ENCODE measurements around the gene SLC6A6.

SLC6A6 gene

GRCh38 chr3:14481018-14481645 lies 78.7 kb downstream of the SLC6A6 start:
- Histone ChIP-seq H3K36me3 (ENCODE audit: control insufficient read depth, insufficient read depth, low read length) (peaks cover 25% of the 10 kb centered on the region), H3K4me3 (replicated peaks; ENCODE audit: low read depth, low read length) (no peak overlapping the region), H3K27me3 (replicated peaks; ENCODE audit: control insufficient read depth, insufficient read depth, low read length) (no peaks in the 10 kb centered on the region)
- no peak for DNase-seq (ENCODE audit: extremely low read depth, insufficient read length)
- TF ChIP-seq CTCF (IDR thresholded peaks at IDR 0.05; ENCODE audit: insufficient read depth, low read length, poor library complexity, severe bottlenecking) = no peak

GRCh38 chr3:14481646-14482036 lies 79.2 kb downstream of the SLC6A6 start:
- peaks cover 25% of the 10 kb centered on the region for H3K36me3 ChIP-seq (ENCODE audit: control insufficient read depth, insufficient read depth, low read length)
- no peaks in the 10 kb centered on the region for H3K27me3 ChIP-seq (replicated peaks; ENCODE audit: control insufficient read depth, insufficient read depth, low read length)
- H3K4me3 ChIP-seq (replicated peaks; ENCODE audit: low read depth, low read length) = no peak overlapping the region
- no peak for DNase-seq (ENCODE audit: extremely low read depth, insufficient read length)
- TF ChIP-seq CTCF (IDR thresholded peaks at IDR 0.05; ENCODE audit: insufficient read depth, low read length, poor library complexity, severe bottlenecking) = no peak

GRCh38 chr3:14482271-14482721 lies 79.9 kb downstream of the SLC6A6 start:
- Histone ChIP-seq H3K4me3 (replicated peaks; ENCODE audit: low read depth, low read length) (no peak overlapping the region), H3K36me3 (ENCODE audit: control insufficient read depth, insufficient read depth, low read length) (peaks cover 22% of the 10 kb centered on the region), H3K27me3 (replicated peaks; ENCODE audit: control insufficient read depth, insufficient read depth, low read length) (no peaks in the 10 kb centered on the region)
- no peak for DNase-seq (ENCODE audit: extremely low read depth, insufficient read length)
- TF ChIP-seq CTCF (IDR thresholded peaks at IDR 0.05; ENCODE audit: insufficient read depth, low read length, poor library complexity, severe bottlenecking) = no peak

- Histone ChIP-seq H3K4me3 (replicated peaks; ENCODE audit: low read depth, low read length) (no peak overlapping the region), H3K27me3 (replicated peaks; ENCODE audit: control insufficient read depth, insufficient read depth, low read length) (no peaks in the 10 kb centered on the region), H3K36me3 (ENCODE audit: control insufficient read depth, insufficient read depth, low read length) (peaks cover 24% of the 10 kb centered on the region)
- no peak for DNase-seq (ENCODE audit: extremely low read depth, insufficient read length)
- TF ChIP-seq CTCF (IDR thresholded peaks at IDR 0.05; ENCODE audit: insufficient read depth, low read length, poor library complexity, severe bottlenecking) = no peak
Measured at GRCh38 chr3:14483286-14483685, 80.9 kb downstream of the SLC6A6 start.

GRCh38 chr3:14484741-14485140 lies 82.3 kb downstream of the SLC6A6 start:
- Histone ChIP-seq H3K4me3 (replicated peaks; ENCODE audit: low read depth, low read length) (no peak overlapping the region), H3K36me3 (ENCODE audit: control insufficient read depth, insufficient read depth, low read length) (peaks cover 22% of the 10 kb centered on the region), H3K27me3 (replicated peaks; ENCODE audit: control insufficient read depth, insufficient read depth, low read length) (no peaks in the 10 kb centered on the region)
- no peak for TF ChIP-seq CTCF (IDR thresholded peaks at IDR 0.05; ENCODE audit: insufficient read depth, low read length, poor library complexity, severe bottlenecking)
- DNase-seq (ENCODE audit: extremely low read depth, insufficient read length) = no peak

- peaks cover 18% of the 10 kb centered on the region for H3K36me3 ChIP-seq (ENCODE audit: control insufficient read depth, insufficient read depth, low read length)
- no peak overlapping the region for H3K4me3 ChIP-seq (replicated peaks; ENCODE audit: low read depth, low read length)
- DNase-seq (ENCODE audit: extremely low read depth, insufficient read length) = no peak
- no peaks in the 10 kb centered on the region for H3K27me3 ChIP-seq (replicated peaks; ENCODE audit: control insufficient read depth, insufficient read depth, low read length)
- TF ChIP-seq CTCF (IDR thresholded peaks at IDR 0.05; ENCODE audit: insufficient read depth, low read length, poor library complexity, severe bottlenecking) = no peak
Measured at GRCh38 chr3:14485981-14486380, 83.6 kb downstream of the SLC6A6 start.

All from GM06990 (cell line).